CD4-positive, alpha-beta T cell (primary cell): ENCODE data around the gene ZNF467. TPM values are rescaled to one million over a fixed set of nuclear protein-coding genes. Genes with fewer than 3 reads are reported as not detected.

Experiments
- ATAC-seq: fragments of 200-7000 bp; cut with Tn5 transposase; one replicate; pipeline ENCODE4 v1.10.0; 2022; ENCODE audit warnings: mild to moderate bottlenecking; ENCODE audit not compliant: poor library complexity
- CTCF ChIA-PET: fragments of 350-600 bp; sonication (Branson Sonifier 250); formaldehyde crosslinking; loops from one replicate; lab custom pipeline; 2021; ENCODE audit warnings: antibody characterized with exemption, inconsistent platforms; lab: Charles Lee
- POLR2A ChIA-PET: fragments of 350-600 bp; sonication (Branson Sonifier 250); formaldehyde crosslinking; loops from one replicate; lab custom pipeline; 2021; ENCODE audit warnings: antibody characterized with exemption, inconsistent platforms; lab: Charles Lee
- DNase-seq, 14 experiments: peaks; one replicate each; pipeline ENCODE4 v3.0.0-alpha.2; 2013 to 2020; ENCODE audit warnings: mixed read lengths in 2 of 14
- H3K27ac ChIP-seq, 2 donors: one replicate each; pipeline versions ENCODE4 v1.5.1 to v1.7.0; 2013; ENCODE audit warnings: low read length in 2 of 2, low read depth in 1 of 2, mild to moderate bottlenecking in 1 of 2
- H3K27me3 ChIP-seq, 2 experiments: 1 replicate in 1 of 2; 2 replicates in 1 of 2; pipeline versions ENCODE4 v1.6.1 to v1.7.0; 2013; ENCODE audit warnings: low read length in 2 of 2, control low read depth in 1 of 2, mild to moderate bottlenecking in 1 of 2, moderate library complexity in 1 of 2; ENCODE audit not compliant: insufficient read depth in 2 of 2, control insufficient read depth in 1 of 2
- H3K36me3 ChIP-seq: one replicate; pipeline ENCODE4 v1.6.1; 2013; ENCODE audit warnings: low read length, control low read depth; ENCODE audit not compliant: insufficient read depth
- H3K4me1 ChIP-seq: one replicate; pipeline ENCODE4 v1.6.1; 2013; ENCODE audit warnings: low read length, control low read depth; ENCODE audit not compliant: insufficient read depth
- H3K4me3 ChIP-seq: one replicate; pipeline ENCODE4 v1.5.1; 2013; ENCODE audit warnings: mild to moderate bottlenecking, low read length, moderate library complexity
- H3K9me3 ChIP-seq, 2 experiments: 1 replicate in 1 of 2; 2 replicates in 1 of 2; pipeline versions ENCODE4 v1.6.1 to v1.7.0; 2013; ENCODE audit warnings: low read length in 2 of 2, mild to moderate bottlenecking in 2 of 2, control low read depth in 1 of 2, moderate library complexity in 1 of 2; ENCODE audit not compliant: control insufficient read depth in 1 of 2, insufficient read depth in 1 of 2
- H3K27ac Mint-ChIP-seq: one replicate; pipeline ENCODE4 v1.8.0; 2020; ENCODE audit warnings: mixed read lengths
- H3K27me3 Mint-ChIP-seq: one replicate; pipeline ENCODE4 v1.8.0; 2021; ENCODE audit warnings: mixed read lengths
- H3K36me3 Mint-ChIP-seq: one replicate; pipeline ENCODE4 v1.8.0; 2021; ENCODE audit warnings: low read depth, mixed read lengths
- H3K4me1 Mint-ChIP-seq: one replicate; pipeline ENCODE4 v1.8.0; 2021; ENCODE audit warnings: low read depth, mixed read lengths
- H3K4me3 Mint-ChIP-seq: one replicate; pipeline ENCODE4 v1.8.0; 2020; ENCODE audit warnings: mild to moderate bottlenecking, mixed read lengths
- H3K9me3 Mint-ChIP-seq: one replicate; pipeline ENCODE4 v1.8.0; 2020; ENCODE audit warnings: mixed read lengths
- intact Hi-C, 2 experiments: fragments of 100-400 bp; cut with DNase I in 1 of 2; cut with micrococcal nuclease in 1 of 2; formaldehyde crosslinking; loops; one replicate each; pipeline versions ENCODE4 v1.15.1 to v1.9.0; 2023 to 2025; cut with DNase I, micrococcal nuclease
- total RNA-seq, 174 experiments: library from RNA in 2 of 174; stranded (reverse) in 2 of 174; gene quantifications; one replicate each; pipeline ENCODE4 v1.2.3 and lab custom pipeline; 2021 to 2026
- TF ChIP-seq, protein P1 (sequence below): fragments of 200-600 bp; IDR thresholded peaks from one replicate; pipeline ENCODE4 v1.8.0; 2022; ENCODE audit warnings: antibody characterized with exemption, mild to moderate bottlenecking

Gene ZNF467
- total RNA-seq, 2 experiments from 2014 or later, result 4.1 to 4.3 TPM

DNA sequence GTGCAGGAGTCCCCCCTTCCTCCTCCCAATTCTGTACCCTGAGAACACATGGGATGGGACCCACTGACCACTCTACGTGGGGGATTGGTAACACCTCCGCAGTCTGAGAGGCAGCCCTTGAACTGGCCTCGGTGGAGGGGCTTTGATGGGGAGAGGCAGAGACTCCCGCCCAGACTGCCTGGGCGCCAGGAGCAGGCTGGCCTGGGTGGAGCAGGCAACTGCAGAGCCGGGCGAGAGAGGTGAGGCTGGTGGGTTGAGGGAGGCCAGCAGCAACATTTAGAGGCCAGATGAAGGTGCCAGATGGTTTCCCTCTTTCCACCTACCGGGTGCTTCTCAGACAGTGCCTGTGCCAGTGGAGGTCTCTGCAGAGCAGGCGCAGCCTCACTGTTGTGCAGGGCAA, 30.7 kb upstream of the ZNF467 start:
- H3K4me1 ChIP-seq, result no peaks in the 10 kb centered on the region
- no peaks in the 10 kb centered on the region for H3K9me3 Mint-ChIP-seq
- ChIA-PET CTCF (no interaction called here), POLR2A (no interaction called here)
- no peaks in the 10 kb centered on the region for H3K36me3 Mint-ChIP-seq
- DNase-seq, result no peak
- no peaks in the 10 kb centered on the region for H3K36me3 ChIP-seq
- TF ChIP-seq, protein P1, sequence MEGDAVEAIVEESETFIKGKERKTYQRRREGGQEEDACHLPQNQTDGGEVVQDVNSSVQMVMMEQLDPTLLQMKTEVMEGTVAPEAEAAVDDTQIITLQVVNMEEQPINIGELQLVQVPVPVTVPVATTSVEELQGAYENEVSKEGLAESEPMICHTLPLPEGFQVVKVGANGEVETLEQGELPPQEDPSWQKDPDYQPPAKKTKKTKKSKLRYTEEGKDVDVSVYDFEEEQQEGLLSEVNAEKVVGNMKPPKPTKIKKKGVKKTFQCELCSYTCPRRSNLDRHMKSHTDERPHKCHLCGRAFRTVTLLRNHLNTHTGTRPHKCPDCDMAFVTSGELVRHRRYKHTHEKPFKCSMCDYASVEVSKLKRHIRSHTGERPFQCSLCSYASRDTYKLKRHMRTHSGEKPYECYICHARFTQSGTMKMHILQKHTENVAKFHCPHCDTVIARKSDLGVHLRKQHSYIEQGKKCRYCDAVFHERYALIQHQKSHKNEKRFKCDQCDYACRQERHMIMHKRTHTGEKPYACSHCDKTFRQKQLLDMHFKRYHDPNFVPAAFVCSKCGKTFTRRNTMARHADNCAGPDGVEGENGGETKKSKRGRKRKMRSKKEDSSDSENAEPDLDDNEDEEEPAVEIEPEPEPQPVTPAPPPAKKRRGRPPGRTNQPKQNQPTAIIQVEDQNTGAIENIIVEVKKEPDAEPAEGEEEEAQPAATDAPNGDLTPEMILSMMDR, result no peak
- no peaks in the 10 kb centered on the region for H3K9me3 ChIP-seq
- no peak overlapping the region for H3K4me3 Mint-ChIP-seq
- no peaks in the 10 kb centered on the region for H3K27me3 Mint-ChIP-seq
- no peak overlapping the region for H3K27ac ChIP-seq
- H3K27ac Mint-ChIP-seq, result no peak overlapping the region
- intact Hi-C loops, result loop anchor here in 1 of 2 experiments (10.0 kb wide), 1 partner anchor 241 kb away; no protein-coding TSS in a partner anchor
- H3K27me3 ChIP-seq, result no peaks in the 10 kb centered on the region
- ATAC-seq, result no peak
- no peak overlapping the region for H3K4me3 ChIP-seq
- no peaks in the 10 kb centered on the region for H3K4me1 Mint-ChIP-seq

DNA sequence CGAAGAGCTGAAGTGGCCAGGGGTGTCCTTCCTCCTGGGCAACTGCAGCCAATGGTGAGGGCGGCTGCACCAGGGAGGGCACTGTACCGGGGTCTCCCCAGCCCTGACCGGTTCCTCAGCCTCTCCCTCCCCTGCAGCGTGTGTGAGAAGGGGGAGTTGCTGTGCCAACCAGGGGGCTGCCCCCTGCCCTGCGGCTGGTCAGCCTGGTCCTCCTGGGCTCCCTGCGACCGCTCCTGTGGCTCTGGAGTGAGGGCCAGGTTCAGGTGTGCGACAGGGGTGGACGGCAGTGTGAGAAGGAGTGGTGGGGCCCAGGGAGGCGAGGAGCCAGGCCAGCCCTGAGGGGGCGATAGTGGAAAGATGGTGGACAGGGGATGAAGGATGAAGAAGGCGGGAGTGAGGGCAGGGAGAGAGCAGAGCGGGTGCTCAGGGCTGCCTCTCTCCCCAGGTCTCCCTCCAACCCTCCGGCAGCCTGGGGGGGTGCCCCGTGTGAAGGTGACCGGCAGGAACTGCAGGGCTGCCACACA, 30.2 kb upstream of the ZNF467 start:
- no peaks in the 10 kb centered on the region for H3K27me3 Mint-ChIP-seq
- intact Hi-C loops, result loop anchor here in 1 of 2 experiments (10.0 kb wide), 1 partner anchor 241 kb away; no protein-coding TSS in a partner anchor
- Histone ChIP-seq H3K27me3 (no peaks in the 10 kb centered on the region), H3K4me3 (no peak overlapping the region), H3K27ac (no peak overlapping the region), H3K4me1 (no peaks in the 10 kb centered on the region), H3K9me3 (no peaks in the 10 kb centered on the region), H3K36me3 (no peaks in the 10 kb centered on the region)
- ATAC-seq, result no peak
- no peak overlapping the region for H3K27ac Mint-ChIP-seq
- no peak overlapping the region for H3K4me3 Mint-ChIP-seq
- TF ChIP-seq, protein P1, result no peak
- no peaks in the 10 kb centered on the region for H3K36me3 Mint-ChIP-seq
- POLR2A ChIA-PET, result no interaction called here
- no peaks in the 10 kb centered on the region for H3K9me3 Mint-ChIP-seq
- DNase-seq, result no peak
- H3K4me1 Mint-ChIP-seq, result no peaks in the 10 kb centered on the region
- CTCF ChIA-PET, result no interaction called here

DNA sequence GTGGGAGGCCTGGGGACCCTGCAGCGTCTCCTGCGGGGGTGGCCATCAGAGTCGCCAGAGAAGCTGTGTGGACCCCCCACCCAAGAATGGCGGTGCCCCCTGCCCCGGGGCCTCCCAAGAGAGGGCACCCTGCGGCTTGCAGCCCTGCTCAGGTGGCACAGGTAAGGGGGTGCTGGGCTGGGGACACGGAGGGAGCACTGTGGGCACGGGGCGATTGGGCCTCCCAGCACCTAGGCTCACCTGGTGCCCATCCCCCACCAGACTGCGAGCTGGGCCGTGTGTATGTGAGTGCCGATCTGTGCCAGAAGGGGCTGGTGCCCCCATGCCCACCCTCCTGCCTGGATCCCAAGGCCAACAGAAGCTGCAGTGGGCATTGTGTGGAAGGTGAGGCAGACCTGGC, 29.6 kb upstream of the ZNF467 start:
- Histone ChIP-seq H3K4me3 (no peak overlapping the region), H3K27ac (no peak overlapping the region), H3K27me3 (no peaks in the 10 kb centered on the region), H3K9me3 (no peaks in the 10 kb centered on the region), H3K36me3 (no peaks in the 10 kb centered on the region), H3K4me1 (no peaks in the 10 kb centered on the region)
- DNase-seq, result no peak
- intact Hi-C loops, result loop anchor here in 1 of 2 experiments (10.0 kb wide), 1 partner anchor 242 kb away; no protein-coding TSS in a partner anchor
- H3K4me3 Mint-ChIP-seq, result no peak overlapping the region
- TF ChIP-seq, protein P1, result no peak
- H3K27me3 Mint-ChIP-seq, result no peaks in the 10 kb centered on the region
- no peaks in the 10 kb centered on the region for H3K36me3 Mint-ChIP-seq
- no peaks in the 10 kb centered on the region for H3K9me3 Mint-ChIP-seq
- ChIA-PET POLR2A (no interaction called here), CTCF (no interaction called here)
- no peak for ATAC-seq
- no peak overlapping the region for H3K27ac Mint-ChIP-seq
- no peaks in the 10 kb centered on the region for H3K4me1 Mint-ChIP-seq
